ENCODE results near the gene RNF41.

DNA sequence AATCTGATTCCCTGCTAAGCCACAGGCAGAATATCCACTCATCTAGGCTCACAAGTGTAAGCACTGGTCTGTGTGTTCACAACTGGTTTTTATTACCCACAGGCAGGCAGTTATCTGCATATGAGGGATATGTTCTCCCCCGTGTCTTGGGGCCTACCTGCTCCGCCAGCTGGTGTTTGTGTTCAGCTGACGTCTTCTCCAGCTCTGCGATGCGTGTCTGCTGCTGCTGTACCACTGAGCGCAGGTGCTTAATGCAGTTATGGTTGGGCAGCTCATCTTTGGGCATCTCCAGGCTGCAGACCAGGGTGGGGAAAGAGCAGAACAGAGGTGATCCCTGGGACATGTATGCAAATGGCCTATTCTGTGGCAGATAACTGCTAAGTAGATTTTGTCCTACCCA, 13.7 kb downstream of the RNF41 start:
- no peak for TF ChIP-seq POLR2A (IDR thresholded peaks at IDR 0.05)
- TF ChIP-seq, protein P1, sequence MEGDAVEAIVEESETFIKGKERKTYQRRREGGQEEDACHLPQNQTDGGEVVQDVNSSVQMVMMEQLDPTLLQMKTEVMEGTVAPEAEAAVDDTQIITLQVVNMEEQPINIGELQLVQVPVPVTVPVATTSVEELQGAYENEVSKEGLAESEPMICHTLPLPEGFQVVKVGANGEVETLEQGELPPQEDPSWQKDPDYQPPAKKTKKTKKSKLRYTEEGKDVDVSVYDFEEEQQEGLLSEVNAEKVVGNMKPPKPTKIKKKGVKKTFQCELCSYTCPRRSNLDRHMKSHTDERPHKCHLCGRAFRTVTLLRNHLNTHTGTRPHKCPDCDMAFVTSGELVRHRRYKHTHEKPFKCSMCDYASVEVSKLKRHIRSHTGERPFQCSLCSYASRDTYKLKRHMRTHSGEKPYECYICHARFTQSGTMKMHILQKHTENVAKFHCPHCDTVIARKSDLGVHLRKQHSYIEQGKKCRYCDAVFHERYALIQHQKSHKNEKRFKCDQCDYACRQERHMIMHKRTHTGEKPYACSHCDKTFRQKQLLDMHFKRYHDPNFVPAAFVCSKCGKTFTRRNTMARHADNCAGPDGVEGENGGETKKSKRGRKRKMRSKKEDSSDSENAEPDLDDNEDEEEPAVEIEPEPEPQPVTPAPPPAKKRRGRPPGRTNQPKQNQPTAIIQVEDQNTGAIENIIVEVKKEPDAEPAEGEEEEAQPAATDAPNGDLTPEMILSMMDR (IDR thresholded peaks at IDR 0.05): no peak
